B cell (primary cell): ENCODE data around the gene AXDND1. TPM values are rescaled to one million over a fixed set of nuclear protein-coding genes. Genes with fewer than 3 reads are reported as not detected.

Experiments
- ATAC-seq: fragments of 200-7000 bp; cut with Tn5 transposase; one replicate; pipeline ENCODE4 v1.10.0; 2021; ENCODE audit warnings: low read depth, mild to moderate bottlenecking, moderate number of reproducible peaks, moderate library complexity
- CTCF ChIA-PET: fragments of 350-600 bp; sonication (Branson Sonifier 250); formaldehyde crosslinking; loops from one replicate; lab custom pipeline; 2021; ENCODE audit warnings: antibody characterized with exemption, inconsistent platforms; lab: Charles Lee
- POLR2A ChIA-PET: fragments of 350-600 bp; sonication (Branson Sonifier 250); formaldehyde crosslinking; loops from one replicate; lab custom pipeline; 2021; ENCODE audit warnings: antibody characterized with exemption; lab: Charles Lee
- DNase-seq: peaks from one replicate; pipeline ENCODE4 v3.0.0; 2013
- H2AFZ ChIP-seq: 2 replicates; pipeline ENCODE4 v1.6.1; 2012; ENCODE audit warnings: mild to moderate bottlenecking, low read depth, low read length; ENCODE audit not compliant: insufficient read depth, poor library complexity, severe bottlenecking
- H3K27ac ChIP-seq, 2 donors: 1 replicate in 1 of 2; 2 replicates in 1 of 2; pipeline ENCODE4 v1.5.1; 2012 to 2013; ENCODE audit warnings: low read length in 2 of 2, mild to moderate bottlenecking in 2 of 2, moderate library complexity in 1 of 2
- H3K27me3 ChIP-seq, 4 experiments: fragments of 200-600 bp in 1 of 4; sonication (generic) in 1 of 4; replicated peaks in 1 of 4; 1 replicate in 2 of 4; 2 replicates in 2 of 4; pipeline versions ENCODE4 v1.6.1 to v1.7.0; 2013 to 2016; ENCODE audit warnings: low read length in 3 of 4, mild to moderate bottlenecking in 2 of 4, mixed read lengths in 1 of 4, moderate library complexity in 1 of 4; ENCODE audit not compliant: insufficient read depth in 4 of 4, control insufficient read depth in 3 of 4; ENCODE audit errors: control extremely low read depth in 1 of 4
- H3K36me3 ChIP-seq, 2 experiments: replicated peaks in 1 of 2; 1 replicate in 1 of 2; 2 replicates in 1 of 2; pipeline versions ENCODE4 v1.6.1 to v1.7.1; 2013; ENCODE audit warnings: low read length in 1 of 2; ENCODE audit not compliant: insufficient read depth in 2 of 2, control insufficient read depth in 1 of 2; ENCODE audit errors: control extremely low read depth in 1 of 2, extremely low read depth in 1 of 2
- H3K4me1 ChIP-seq, 2 donors: fragments of 200-600 bp in 1 of 2; sonication (generic) in 1 of 2; 1 replicate in 1 of 2; 2 replicates in 1 of 2; pipeline versions ENCODE4 v1.5.1 to v1.6.1; 2013 to 2017; ENCODE audit warnings: low read length in 2 of 2; ENCODE audit not compliant: control insufficient read depth in 2 of 2, insufficient read depth in 2 of 2
- H3K4me2 ChIP-seq: replicated peaks from 2 replicates; pipeline ENCODE3; 2012; ENCODE audit warnings: mild to moderate bottlenecking, low read depth, low read length; ENCODE audit not compliant: poor library complexity, severe bottlenecking
- H3K4me3 ChIP-seq, 5 experiments: fragments of 200-600 bp in 1 of 5; sonication (generic) in 1 of 5; 1 replicate in 3 of 5; 2 replicates in 2 of 5; pipeline versions ENCODE4 v1.5.1 to v1.7.0; 2011 to 2016; ENCODE audit warnings: low read length in 4 of 5, mild to moderate bottlenecking in 4 of 5, low read depth in 2 of 5, control low read depth in 1 of 5, moderate library complexity in 1 of 5; ENCODE audit not compliant: insufficient read depth in 1 of 5; ENCODE audit errors: control extremely low read depth in 1 of 5, extremely low read depth in 1 of 5
- H3K79me2 ChIP-seq: fragments of 200-600 bp; sonication (generic); one replicate; pipeline ENCODE4 v1.6.0; 2016; ENCODE audit warnings: low read length; ENCODE audit not compliant: control insufficient read depth, insufficient read depth
- H3K9ac ChIP-seq: fragments of 200-600 bp; sonication (generic); 2 replicates; pipeline ENCODE4 v1.6.1; 2017; ENCODE audit warnings: mild to moderate bottlenecking, low read length, moderate library complexity
- H3K9me3 ChIP-seq, 3 donors: one replicate each; pipeline versions ENCODE4 v1.6.1 to v1.7.1; 2013; ENCODE audit warnings: low read length in 2 of 3; ENCODE audit not compliant: control insufficient read depth in 2 of 3, insufficient read depth in 1 of 3; ENCODE audit errors: control extremely low read depth in 1 of 3
- H4K20me1 ChIP-seq: 2 replicates; pipeline ENCODE4 v1.6.0; 2012; ENCODE audit warnings: mild to moderate bottlenecking, low read length; ENCODE audit not compliant: insufficient read depth, control insufficient read depth, poor library complexity, severe bottlenecking
- H3K27ac Mint-ChIP-seq: one replicate; pipeline ENCODE4 v1.8.0; 2021; ENCODE audit warnings: mixed read lengths
- H3K27me3 Mint-ChIP-seq: one replicate; pipeline ENCODE4 v1.8.0; 2021; ENCODE audit warnings: mixed read lengths
- H3K4me1 Mint-ChIP-seq: one replicate; pipeline ENCODE4 v1.8.0; 2021; ENCODE audit warnings: mixed read lengths
- H3K4me3 Mint-ChIP-seq: one replicate; pipeline ENCODE4 v1.8.0; 2021; ENCODE audit warnings: mixed read lengths
- H3K9me3 Mint-ChIP-seq: one replicate; pipeline ENCODE4 v1.8.0; 2022; ENCODE audit warnings: mixed read lengths; ENCODE audit not compliant: insufficient read depth
- EZH2 ChIP-seq: IDR thresholded peaks from 2 replicates; pipeline ENCODE4 v1.6.1; 2012; ENCODE audit warnings: borderline replicate concordance, low read depth, mild to moderate bottlenecking, moderate library complexity, low read length; ENCODE audit not compliant: insufficient read depth, poor library complexity, severe bottlenecking
- WGBS: methylation state at CpG from one replicate; pipeline ENCODE4 v1.1.5; 2013; ENCODE audit warnings: missing lambda C conversion rate; ENCODE audit not compliant: insufficient coverage; 5-methylcytosine and 5-hydroxymethylcytosine counted together
- intact Hi-C: fragments of 100-400 bp; cut with micrococcal nuclease; formaldehyde crosslinking; loops from one replicate; pipeline ENCODE4 v1.10.0; 2022
- polyA plus RNA-seq: library from polyadenylated mRNA; depleted of rRNA; stranded (reverse); fragments of >200 nt; gene quantifications from 2 replicates; pipeline ENCODE4 v1.2.3, GENCODE V29; 2012
- total RNA-seq, 2 donors: library from RNA; stranded (reverse); fragments of 120-200 nt in 1 of 2; gene quantifications; 1 replicate in 1 of 2; 2 replicates in 1 of 2; pipeline versions ENCODE4 v1.2.3 to v1.2.4, GENCODE V29; 2013 to 2022
- TF ChIP-seq, protein P1 (sequence below): fragments of 200-600 bp; IDR thresholded peaks from one replicate; pipeline ENCODE4 v1.8.0; 2022; ENCODE audit warnings: antibody characterized with exemption, mild to moderate bottlenecking

AXDND1 gene
- total and polyA plus RNA-seq, 2 donors (not counting 1 experiment from before 2014, with no cell fraction given) = 0.40 to 1.1 TPM

DNA sequence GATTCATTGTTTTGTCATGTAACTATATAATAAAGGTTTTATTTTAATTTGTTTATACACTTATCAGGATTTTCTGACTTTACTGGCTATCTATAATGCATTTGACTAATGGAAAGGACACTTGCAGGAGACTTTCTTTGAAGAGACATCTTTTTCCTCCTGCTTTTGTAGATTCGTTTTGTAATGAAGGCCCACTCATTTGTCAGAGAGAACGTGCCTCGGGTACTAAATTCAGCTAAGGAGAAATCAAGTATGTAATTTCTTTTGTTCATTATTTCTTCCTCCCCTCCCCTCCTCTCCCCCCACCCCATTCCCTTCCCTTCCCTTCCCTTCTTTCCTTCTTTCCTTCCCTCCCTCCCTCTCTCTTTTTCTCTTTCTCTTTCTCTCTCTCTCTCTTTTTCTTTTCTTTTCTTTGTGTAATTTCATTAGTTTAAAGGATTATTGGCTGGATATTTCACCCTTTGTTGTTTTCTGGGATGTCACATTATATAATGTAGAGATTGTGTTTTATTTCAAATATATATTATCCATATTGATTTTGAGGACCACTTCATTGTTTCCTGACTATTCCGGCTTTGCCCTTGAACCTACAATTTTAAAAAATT is 23.7 kb upstream of the AXDND1 start:
- H3K36me3 ChIP-seq = peaks cover 4 to 35% of the 10 kb centered on the region in 2 experiments
- no peak overlapping the region for H3K27ac Mint-ChIP-seq
- CTCF ChIA-PET = no interaction called here

DNA sequence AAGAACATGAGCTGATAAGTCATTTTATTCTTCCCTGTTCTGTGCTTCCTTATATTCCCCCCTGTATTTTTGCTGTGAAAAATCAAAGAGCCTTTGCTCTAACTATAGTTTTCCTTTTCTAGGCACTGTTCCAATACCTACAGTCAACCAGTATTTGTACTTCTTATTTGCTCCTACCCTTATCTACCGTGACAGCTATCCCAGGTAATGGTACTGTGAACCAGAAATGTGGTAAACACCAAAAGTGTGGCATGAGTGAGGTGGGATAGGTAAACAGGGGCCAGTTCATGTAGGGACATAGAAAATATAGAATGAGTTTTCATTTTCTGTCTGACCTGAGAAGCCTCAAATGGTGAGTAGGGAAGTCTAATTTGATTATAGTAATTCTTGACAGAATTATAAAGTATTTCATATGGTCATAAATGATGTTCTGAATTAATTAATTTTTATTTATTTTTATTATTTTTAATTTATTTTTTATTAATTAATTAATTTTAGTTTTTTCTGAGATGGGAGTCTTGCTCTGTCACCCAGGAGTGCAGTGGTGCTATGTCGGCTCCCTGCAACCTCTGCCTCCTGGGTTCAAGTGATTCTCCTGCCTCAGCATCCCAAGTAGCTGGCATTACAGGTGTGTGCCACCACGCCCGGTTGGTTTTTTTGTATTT is 22.9 kb upstream of the AXDND1 start:
- Histone ChIP-seq H2AFZ (no peak overlapping the region), H3K79me2 (no peaks in the 10 kb centered on the region), H4K20me1 (no peaks in the 10 kb centered on the region), H3K9me3 (no peaks in the 10 kb centered on the region), H3K27ac (no peak overlapping the region), H3K27me3 (no peaks in the 10 kb centered on the region), H3K4me3 (no peak overlapping the region), H3K36me3 (peaks cover 4 to 35% of the 10 kb centered on the region in 2 experiments), H3K4me2 (no peak overlapping the region), H3K9ac (no peak overlapping the region), H3K4me1 (peaks cover 0 to 7% of the 10 kb centered on the region in 2 donors)
- Mint-ChIP-seq H3K4me1 (peaks cover 10% of the 10 kb centered on the region), H3K27ac (no peak overlapping the region), H3K27me3 (no peaks in the 10 kb centered on the region), H3K4me3 (no peak overlapping the region), H3K9me3 (no peaks in the 10 kb centered on the region)
- no peak for DNase-seq
- 90% methylated on average over 3 of the region's 4 CpGs for WGBS
- TF ChIP-seq EZH2 = no peak
- TF ChIP-seq, protein P1, sequence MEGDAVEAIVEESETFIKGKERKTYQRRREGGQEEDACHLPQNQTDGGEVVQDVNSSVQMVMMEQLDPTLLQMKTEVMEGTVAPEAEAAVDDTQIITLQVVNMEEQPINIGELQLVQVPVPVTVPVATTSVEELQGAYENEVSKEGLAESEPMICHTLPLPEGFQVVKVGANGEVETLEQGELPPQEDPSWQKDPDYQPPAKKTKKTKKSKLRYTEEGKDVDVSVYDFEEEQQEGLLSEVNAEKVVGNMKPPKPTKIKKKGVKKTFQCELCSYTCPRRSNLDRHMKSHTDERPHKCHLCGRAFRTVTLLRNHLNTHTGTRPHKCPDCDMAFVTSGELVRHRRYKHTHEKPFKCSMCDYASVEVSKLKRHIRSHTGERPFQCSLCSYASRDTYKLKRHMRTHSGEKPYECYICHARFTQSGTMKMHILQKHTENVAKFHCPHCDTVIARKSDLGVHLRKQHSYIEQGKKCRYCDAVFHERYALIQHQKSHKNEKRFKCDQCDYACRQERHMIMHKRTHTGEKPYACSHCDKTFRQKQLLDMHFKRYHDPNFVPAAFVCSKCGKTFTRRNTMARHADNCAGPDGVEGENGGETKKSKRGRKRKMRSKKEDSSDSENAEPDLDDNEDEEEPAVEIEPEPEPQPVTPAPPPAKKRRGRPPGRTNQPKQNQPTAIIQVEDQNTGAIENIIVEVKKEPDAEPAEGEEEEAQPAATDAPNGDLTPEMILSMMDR = no peak
- intact Hi-C loops = no loop called here
- ATAC-seq = no peak
- CTCF ChIA-PET = no interaction called here
- POLR2A ChIA-PET = no interaction called here

More for the DNA sequence above, 23.7 kb upstream of the AXDND1 start:
- no peaks in the 10 kb centered on the region for H3K9me3 ChIP-seq
- DNase-seq (no peak), ATAC-seq (no peak)
- no peaks in the 10 kb centered on the region for H3K9me3 Mint-ChIP-seq
- H2AFZ ChIP-seq = no peak overlapping the region
- no peak overlapping the region for H3K4me2 ChIP-seq
- H3K27me3 Mint-ChIP-seq = no peaks in the 10 kb centered on the region
- no peak overlapping the region for H3K4me3 Mint-ChIP-seq
- peaks cover 0 to 7% of the 10 kb centered on the region in 2 donors for H3K4me1 ChIP-seq
- H3K9ac ChIP-seq = no peak overlapping the region
- intact Hi-C loops = no loop called here
- no CpG with 5 or more reads among the region's 4 CpGs for WGBS
- no peaks in the 10 kb centered on the region for H3K79me2 ChIP-seq
- POLR2A ChIA-PET = no interaction called here
- H3K4me1 Mint-ChIP-seq = peaks cover 10% of the 10 kb centered on the region
- H3K27me3 ChIP-seq = no peaks in the 10 kb centered on the region
- H3K27ac ChIP-seq = no peak overlapping the region
- TF ChIP-seq, protein P1 = no peak
- TF ChIP-seq EZH2 = no peak
- no peaks in the 10 kb centered on the region for H4K20me1 ChIP-seq
- H3K4me3 ChIP-seq = no peak overlapping the region
